Measurements from ENCODE around the gene MPC2. TPM values are rescaled to one million over a fixed set of nuclear protein-coding genes. Genes with fewer than 3 reads are reported as not detected.

Gene MPC2
- total and polyA plus RNA-seq, 2 of the 8 experiments (the other 6 are each of a cell fraction or from before 2014, with no cell fraction given), result 18.6 to 40.9 TPM

DNA sequence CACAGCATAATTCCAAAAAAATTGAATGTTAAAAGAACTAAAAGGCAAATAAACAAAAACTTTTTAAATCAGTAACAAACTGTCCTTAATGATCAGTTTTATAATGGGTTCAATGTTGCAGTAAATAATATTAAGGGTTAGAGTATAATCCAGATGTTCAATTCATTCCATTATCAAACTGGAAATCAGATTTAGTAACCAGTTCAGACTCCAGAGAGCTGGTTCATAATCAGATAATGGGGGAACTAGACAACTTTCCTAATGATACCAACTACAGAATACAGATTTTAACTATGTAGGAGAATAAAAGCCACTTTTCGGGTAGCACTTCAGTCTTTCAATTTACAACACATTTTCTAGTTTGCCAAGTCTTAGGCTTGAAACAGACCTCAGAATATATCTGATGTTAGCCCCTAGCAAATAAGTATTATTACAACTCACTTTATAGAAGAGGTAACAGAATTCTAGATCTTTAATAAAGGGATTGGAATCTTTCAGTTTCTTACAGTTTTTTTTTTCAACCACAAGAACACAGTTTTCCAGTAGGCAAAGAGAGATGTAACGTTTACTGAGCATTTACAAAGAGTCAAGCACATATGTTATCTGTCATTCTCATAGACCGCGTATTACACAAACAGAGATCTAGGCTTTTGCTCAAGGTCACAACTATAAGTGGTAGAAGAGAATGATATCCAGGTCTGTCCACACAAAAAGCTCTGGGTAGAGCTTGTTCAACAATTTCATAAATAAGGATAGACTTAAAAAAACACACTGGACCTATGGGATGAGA is 2.3 kb downstream of the MPC2 start (continued):
- TF ChIP-seq, protein P1, sequence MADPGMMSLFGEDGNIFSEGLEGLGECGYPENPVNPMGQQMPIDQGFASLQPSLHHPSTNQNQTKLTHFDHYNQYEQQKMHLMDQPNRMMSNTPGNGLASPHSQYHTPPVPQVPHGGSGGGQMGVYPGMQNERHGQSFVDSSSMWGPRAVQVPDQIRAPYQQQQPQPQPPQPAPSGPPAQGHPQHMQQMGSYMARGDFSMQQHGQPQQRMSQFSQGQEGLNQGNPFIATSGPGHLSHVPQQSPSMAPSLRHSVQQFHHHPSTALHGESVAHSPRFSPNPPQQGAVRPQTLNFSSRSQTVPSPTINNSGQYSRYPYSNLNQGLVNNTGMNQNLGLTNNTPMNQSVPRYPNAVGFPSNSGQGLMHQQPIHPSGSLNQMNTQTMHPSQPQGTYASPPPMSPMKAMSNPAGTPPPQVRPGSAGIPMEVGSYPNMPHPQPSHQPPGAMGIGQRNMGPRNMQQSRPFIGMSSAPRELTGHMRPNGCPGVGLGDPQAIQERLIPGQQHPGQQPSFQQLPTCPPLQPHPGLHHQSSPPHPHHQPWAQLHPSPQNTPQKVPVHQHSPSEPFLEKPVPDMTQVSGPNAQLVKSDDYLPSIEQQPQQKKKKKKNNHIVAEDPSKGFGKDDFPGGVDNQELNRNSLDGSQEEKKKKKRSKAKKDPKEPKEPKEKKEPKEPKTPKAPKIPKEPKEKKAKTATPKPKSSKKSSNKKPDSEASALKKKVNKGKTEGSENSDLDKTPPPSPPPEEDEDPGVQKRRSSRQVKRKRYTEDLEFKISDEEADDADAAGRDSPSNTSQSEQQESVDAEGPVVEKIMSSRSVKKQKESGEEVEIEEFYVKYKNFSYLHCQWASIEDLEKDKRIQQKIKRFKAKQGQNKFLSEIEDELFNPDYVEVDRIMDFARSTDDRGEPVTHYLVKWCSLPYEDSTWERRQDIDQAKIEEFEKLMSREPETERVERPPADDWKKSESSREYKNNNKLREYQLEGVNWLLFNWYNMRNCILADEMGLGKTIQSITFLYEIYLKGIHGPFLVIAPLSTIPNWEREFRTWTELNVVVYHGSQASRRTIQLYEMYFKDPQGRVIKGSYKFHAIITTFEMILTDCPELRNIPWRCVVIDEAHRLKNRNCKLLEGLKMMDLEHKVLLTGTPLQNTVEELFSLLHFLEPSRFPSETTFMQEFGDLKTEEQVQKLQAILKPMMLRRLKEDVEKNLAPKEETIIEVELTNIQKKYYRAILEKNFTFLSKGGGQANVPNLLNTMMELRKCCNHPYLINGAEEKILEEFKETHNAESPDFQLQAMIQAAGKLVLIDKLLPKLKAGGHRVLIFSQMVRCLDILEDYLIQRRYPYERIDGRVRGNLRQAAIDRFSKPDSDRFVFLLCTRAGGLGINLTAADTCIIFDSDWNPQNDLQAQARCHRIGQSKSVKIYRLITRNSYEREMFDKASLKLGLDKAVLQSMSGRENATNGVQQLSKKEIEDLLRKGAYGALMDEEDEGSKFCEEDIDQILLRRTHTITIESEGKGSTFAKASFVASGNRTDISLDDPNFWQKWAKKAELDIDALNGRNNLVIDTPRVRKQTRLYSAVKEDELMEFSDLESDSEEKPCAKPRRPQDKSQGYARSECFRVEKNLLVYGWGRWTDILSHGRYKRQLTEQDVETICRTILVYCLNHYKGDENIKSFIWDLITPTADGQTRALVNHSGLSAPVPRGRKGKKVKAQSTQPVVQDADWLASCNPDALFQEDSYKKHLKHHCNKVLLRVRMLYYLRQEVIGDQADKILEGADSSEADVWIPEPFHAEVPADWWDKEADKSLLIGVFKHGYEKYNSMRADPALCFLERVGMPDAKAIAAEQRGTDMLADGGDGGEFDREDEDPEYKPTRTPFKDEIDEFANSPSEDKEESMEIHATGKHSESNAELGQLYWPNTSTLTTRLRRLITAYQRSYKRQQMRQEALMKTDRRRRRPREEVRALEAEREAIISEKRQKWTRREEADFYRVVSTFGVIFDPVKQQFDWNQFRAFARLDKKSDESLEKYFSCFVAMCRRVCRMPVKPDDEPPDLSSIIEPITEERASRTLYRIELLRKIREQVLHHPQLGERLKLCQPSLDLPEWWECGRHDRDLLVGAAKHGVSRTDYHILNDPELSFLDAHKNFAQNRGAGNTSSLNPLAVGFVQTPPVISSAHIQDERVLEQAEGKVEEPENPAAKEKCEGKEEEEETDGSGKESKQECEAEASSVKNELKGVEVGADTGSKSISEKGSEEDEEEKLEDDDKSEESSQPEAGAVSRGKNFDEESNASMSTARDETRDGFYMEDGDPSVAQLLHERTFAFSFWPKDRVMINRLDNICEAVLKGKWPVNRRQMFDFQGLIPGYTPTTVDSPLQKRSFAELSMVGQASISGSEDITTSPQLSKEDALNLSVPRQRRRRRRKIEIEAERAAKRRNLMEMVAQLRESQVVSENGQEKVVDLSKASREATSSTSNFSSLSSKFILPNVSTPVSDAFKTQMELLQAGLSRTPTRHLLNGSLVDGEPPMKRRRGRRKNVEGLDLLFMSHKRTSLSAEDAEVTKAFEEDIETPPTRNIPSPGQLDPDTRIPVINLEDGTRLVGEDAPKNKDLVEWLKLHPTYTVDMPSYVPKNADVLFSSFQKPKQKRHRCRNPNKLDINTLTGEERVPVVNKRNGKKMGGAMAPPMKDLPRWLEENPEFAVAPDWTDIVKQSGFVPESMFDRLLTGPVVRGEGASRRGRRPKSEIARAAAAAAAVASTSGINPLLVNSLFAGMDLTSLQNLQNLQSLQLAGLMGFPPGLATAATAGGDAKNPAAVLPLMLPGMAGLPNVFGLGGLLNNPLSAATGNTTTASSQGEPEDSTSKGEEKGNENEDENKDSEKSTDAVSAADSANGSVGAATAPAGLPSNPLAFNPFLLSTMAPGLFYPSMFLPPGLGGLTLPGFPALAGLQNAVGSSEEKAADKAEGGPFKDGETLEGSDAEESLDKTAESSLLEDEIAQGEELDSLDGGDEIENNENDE (IDR thresholded peaks at IDR 0.05; ENCODE audit: insufficient replicate concordance, low read length), result no peak
- TF ChIP-seq PHF8 (conservative IDR thresholded peaks at IDR 0.05; ENCODE audit: low read depth, low read length) (no peak), TCF12 (IDR thresholded peaks at IDR 0.05; ENCODE audit: low read depth, low read length) (no peak), TAF1 (IDR thresholded peaks at IDR 0.05; ENCODE audit: low read depth, low read length) (no peak), POLR2A (IDR thresholded peaks at IDR 0.05; ENCODE audit: control extremely low read depth in 1 of 2, low read depth in 2 of 2, low read length in 2 of 2) (no peak), EP300 (IDR thresholded peaks at IDR 0.05; ENCODE audit: borderline replicate concordance in 1 of 2, low read depth in 2 of 2, low read length in 2 of 2) (no peak), SRF (IDR thresholded peaks at IDR 0.05; ENCODE audit: low read depth, low read length) (no peak), SIN3A (conservative IDR thresholded peaks at IDR 0.05 in 1 of 2, IDR thresholded peaks at IDR 0.05 in 1 of 2; ENCODE audit: low read depth in 1 of 2, low read length in 2 of 2) (no peak), KDM5A (IDR thresholded peaks at IDR 0.05; ENCODE audit: low read length) (no peak)
- TF ChIP-seq, protein P2, sequence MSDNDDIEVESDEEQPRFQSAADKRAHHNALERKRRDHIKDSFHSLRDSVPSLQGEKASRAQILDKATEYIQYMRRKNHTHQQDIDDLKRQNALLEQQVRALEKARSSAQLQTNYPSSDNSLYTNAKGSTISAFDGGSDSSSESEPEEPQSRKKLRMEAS (IDR thresholded peaks at IDR 0.05), result no peak
